GM18505 (cell line): ENCODE results near the gene SMCR8.
A peak's percentile ranks its signal among the peaks of the same experiment; 100 is the strongest.
"Not testable (repeated sequence)": the region's sequence is repeated elsewhere in the genome, so short reads cannot be mapped to it uniquely, and the experiment has no call there.

Experiments
- ATAC-seq: cut with Tn5 transposase; IDR thresholded peaks from one replicate; pipeline ENCODE4 v1.9.1; 2021; ENCODE audit not compliant: unreplicated experiment
- POLR2A ChIP-seq: IDR thresholded peaks from 4 replicates; pipeline ENCODE4 v1.6.1; 2011; ENCODE audit warnings: borderline replicate concordance; ENCODE audit not compliant: insufficient read depth, insufficient read length; ENCODE audit errors: extremely low read depth

The SMCR8 gene

DNA sequence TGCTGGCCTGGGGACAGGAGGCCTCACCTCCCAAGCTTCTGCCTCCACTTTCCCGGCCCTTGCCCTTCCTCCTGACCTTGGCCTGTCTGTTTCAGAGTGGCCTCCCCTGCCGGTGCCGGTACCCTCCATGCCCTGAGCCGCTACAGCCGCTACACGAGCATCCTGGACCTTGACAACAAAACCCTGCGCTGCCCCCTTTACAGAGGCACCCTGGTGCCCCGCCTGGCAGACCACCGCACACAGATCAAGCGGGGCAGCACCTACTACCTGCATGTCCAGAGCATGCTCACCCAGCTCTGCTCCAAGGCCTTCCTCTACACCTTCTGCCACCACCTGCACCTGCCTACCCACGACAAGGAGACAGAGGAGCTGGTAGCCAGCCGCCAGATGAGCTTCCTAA is 7.4 kb downstream of the SMCR8 start:
- no peak for TF ChIP-seq POLR2A
- ATAC-seq, result no peak

DNA sequence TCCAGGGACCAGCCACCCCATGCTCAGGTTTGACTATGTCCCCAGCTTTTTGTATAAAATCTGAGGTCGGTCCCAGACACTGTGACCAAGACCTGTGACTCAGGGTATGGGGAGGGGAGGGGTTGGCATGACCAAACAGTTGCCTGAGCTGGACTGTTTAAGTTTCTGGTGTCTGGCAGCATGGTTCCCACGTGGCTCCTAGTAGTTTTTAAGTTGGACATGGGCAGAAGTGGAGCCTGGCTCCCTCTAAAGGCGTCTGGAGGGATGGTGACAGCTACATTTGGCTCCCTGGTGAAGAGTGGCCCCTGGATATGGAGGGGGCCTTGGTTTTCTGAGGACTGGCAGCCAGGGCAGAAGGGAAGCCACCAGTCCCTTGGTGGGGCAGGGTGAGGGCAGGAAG is 7.9 kb downstream of the SMCR8 start:
- no peak for TF ChIP-seq POLR2A
- no peak for ATAC-seq

DNA sequence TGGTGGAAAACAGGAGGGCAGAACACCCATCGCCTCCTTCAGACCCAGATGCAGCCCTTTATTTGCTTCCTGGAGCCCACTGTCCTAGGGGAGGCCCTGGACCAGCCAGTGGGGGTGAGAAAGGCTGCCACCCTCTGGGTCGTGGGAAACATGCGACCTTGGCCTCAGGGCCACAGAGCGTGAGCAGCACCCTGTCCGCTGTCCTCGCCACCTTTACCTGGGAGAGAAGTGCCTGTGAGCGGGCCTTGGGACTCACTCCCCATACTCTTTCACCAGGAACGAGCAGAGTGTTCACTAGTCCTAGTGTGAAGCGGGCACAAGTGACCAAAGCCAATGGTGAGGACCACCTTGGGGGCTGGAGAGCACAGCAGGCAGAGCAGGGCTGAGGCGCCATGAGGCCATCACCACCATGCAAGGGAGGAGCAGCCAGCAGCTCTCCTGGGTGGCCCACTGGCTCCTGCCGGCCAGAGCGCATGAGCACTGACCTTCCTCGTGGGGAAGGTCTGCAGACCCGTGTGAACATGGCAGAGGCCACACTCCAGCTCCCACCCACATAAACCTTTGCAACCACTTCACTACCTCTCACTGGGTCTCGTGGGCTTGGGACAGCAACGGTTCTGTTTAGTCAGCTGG is 8.5 kb downstream of the SMCR8 start:
- no peak for ATAC-seq
- TF ChIP-seq POLR2A, result no peak

DNA sequence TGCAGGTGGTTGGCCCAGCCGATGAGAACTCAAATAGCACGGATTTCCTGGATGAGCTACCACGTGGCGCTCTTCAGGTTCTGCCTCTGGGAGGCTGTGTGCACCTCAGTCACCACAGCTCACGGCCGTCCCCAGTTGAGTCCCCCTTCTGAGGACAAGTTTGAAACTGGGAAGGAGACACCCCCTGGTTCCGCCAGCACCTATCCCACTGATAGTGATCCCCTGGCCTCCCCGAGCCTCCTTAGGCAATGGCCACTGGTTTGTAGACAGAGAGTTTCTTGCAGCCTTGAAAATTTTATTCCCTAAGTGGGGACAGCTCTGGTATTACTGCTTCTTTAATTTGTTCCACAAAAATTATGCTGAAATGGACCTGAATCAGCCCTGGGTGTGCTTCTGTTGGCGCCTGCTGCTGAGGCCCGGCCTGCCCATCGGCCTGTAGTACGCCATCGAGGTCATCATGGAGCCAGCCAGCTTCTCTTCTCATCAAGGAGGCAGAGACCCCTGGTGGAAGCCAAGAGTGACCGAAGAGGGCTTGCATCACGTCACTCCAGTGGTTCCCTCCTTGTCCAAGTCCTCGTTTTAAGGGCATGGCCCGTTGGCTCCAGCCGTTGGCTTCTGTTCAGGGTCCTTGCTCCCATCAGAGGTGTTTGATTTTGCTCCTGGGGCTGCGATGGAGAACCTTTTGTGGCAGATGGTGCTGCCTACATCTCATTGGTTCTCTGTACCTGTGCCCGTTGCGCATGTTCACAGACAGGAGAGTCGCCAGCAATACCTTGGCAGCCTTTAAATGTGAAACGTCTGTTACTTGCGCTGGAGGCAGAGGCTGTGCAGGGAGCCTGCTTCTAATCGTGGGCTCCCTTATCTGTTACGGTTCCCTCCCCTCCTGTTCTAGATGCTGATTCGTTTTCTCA is 9.3 kb downstream of the SMCR8 start:
- no peak for TF ChIP-seq POLR2A
- no peak for ATAC-seq

DNA sequence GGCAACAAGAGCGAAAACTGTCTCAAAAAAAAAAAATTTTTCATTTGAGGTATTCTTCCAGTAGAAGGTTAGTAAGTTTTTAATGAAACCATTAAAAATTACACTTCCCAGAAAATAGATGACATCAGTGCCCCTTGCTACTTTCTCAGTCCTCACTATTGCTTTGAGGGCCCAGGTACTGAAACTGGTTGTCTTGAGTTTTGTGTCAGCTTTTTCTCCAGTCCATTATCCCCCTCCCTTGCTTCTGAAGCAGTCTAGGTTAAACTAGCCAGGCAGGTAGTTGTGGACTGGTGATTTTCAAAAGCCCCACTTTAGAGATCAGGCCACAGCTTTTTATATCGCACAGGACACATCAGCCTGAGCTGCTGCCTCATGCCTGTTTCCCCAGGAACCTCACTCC is 10.9 kb downstream of the SMCR8 start:
- no peak for ATAC-seq
- TF ChIP-seq POLR2A, result no peak

DNA sequence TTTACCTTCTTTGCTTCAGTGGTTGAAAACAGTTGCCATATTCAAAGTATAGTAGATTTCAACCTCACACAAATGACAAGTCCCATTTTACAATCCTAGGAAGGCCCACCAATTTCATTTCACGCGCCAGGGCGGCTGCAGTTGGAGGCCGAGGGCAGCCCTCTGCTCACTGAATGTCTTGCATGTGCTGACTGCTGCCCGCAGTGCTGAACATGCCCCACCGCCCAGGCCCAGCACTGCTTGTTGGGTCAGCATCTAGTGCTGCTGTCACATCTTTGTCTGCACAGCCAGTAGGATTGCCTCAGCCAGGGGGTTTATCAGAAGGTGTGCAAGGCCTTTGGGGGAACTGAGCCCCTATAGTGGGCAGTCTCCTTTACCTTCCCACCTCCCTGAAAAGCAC is 11.5 kb downstream of the SMCR8 start:
- no peak for ATAC-seq
- TF ChIP-seq POLR2A, result no peak

DNA sequence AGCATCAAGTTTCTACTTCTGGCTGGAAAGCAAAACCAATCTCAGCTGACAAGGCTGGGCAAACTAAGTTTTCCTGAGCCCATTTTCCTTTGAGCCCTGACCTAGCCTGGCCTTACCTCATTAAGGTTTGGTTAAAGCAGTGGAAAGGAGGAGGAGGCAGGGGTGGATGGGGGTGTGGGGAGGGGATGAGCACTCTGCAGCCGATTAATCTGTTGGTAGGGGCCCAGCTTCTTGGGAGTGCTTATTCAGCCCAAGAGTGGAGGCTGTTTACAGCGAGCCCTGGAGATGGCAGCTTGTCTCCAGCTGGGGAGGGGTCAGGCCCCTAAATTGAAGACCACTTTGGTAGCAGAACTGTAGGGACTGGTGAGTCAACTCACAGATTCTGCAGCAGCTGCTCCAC is 12.0 kb downstream of the SMCR8 start:
- TF ChIP-seq POLR2A, result no peak
- no peak for ATAC-seq

DNA sequence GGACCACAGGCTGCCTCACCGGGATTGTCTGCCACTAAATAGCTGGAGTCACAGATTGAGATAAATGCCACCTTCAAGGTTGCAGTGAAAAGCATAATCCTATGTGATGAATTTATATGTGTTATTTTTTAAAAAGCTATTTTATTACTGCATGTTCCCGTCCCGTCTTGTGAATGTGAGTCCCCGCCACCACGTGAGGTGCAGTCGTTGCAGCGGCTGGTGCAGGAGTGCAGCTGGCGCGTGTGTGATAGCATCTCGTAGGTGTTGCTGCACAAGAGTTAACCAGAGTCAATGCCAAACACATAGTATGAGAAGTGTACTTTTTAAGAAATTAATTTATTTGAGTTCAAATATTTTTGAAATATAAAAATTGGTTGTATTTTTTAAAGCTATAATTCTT is 12.5 kb downstream of the SMCR8 start:
- TF ChIP-seq POLR2A, result no peak
- no peak for ATAC-seq

DNA sequence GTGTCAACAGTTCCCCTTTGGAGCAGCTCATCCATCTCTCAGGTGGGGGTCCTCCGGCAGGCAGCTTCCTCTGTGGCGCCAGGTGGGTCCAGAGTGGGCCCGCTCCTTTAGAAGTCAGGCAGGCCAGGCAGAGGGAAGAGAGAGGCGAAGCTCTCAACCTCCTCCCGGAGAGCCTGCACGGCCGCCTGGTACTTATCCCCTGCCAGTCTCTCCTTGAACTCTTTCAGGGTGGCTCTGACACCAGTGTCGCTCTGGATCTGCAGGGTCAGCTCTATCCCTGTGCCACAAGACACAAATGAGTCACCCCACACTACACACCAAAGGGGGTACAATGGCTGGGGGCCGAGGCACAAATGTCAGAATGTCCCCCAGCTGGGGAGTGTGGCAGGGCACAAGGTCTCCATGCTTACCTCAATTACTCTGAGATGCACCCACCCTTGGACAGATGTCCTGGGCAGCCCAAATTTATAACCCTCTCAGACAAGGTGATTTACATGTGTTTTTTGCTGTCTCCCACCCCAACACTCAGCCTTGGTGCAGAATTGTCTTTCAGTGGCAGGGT is 13.6 kb downstream of the SMCR8 start:
- no peak for ATAC-seq

DNA sequence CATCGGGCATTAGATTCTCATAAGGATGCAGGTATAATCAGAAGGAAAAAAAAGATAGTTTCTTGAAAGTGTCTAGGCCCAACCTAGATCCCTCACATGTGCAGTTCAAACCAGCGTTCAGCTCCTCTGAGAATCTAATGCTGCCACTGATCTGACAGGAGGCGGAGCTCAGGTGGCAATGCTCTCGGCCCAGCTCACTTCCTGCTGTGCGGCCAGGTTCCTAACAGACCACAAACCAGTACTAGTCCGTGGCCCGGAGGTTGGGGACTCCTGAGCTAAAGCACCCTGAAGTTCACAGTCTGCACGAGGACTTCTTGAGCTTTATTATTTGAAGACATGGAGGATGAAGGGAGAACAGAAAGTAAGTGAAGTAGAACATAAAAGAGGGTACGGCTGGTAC is 16.8 kb downstream of the SMCR8 start:
- no peak for TF ChIP-seq POLR2A

More for the DNA sequence above, 13.6 kb downstream of the SMCR8 start:
- TF ChIP-seq POLR2A, result no peak

DNA sequence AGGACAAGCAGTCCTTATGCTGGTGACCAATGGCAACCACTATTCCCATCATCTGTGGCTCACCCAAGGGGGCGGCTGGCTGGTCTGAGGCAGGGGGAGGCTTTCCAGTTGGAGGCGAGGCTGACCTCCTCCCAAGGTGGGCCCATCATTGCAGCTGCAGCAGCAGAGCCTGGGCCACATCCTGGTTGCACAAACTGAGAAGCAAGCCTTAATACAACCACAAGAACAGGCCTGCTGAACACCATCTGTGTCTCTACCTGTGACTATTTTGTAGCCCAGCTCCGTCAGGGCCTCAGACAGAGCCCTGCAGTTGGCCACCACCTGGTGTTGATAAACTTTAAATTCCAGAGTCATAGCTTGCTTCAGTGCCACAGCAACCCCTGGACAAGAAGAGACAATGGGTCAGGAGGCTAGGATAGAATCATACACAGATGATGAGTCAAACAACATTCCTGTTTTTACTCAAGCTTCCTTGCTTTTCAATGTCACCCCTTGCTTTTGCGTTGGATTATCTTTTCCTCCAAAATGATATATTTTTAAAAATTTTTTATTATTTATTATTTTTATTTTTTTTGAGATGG is 17.9 kb downstream of the SMCR8 start:
- peak; percentile 5 for TF ChIP-seq POLR2A
- no peak for ATAC-seq

More for the DNA sequence above, 16.8 kb downstream of the SMCR8 start:
- no peak for ATAC-seq

DNA sequence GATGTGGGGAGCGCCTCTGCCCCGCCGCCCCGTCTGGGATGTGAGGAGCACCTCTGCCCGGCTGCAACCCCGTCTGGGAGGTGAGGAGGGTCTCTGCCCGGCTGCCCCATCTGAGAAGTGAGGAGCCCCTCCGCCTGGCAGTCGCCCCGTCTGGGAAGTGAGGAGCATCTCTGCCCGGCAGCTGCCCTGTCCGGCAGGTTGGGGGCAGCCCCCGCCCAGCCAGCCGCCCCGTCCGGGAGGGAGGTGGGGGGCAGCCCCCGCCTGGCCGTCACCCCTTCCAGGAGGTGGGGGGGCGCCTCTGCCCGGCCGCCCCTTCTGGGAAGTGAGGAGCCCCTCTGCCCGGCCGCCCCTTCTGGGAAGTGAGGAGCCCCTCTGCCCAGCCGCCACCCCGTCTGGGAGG is 23.1 kb downstream of the SMCR8 start:
- ATAC-seq, result not testable (repeated sequence)

DNA sequence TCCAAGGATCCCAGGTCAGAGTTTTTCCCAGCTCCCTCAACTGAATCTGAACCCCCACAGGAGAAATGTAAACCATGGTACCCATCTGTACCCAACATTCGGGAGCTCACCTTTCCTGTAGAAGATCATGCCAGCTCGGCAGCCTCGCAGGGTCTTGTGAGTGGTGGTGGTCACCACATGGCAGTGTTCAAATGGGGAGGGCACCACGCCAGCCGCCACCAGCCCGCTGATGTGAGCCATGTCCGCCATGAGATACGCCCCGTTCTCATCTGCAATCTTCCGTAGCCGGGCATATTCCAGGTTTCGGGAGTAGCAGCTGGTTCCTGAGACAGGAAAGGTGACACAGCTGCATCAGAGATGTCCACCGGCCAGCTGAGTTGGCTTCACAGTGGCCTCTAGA is 24.8 kb downstream of the SMCR8 start:
- no peak for TF ChIP-seq POLR2A
- no peak for ATAC-seq

DNA sequence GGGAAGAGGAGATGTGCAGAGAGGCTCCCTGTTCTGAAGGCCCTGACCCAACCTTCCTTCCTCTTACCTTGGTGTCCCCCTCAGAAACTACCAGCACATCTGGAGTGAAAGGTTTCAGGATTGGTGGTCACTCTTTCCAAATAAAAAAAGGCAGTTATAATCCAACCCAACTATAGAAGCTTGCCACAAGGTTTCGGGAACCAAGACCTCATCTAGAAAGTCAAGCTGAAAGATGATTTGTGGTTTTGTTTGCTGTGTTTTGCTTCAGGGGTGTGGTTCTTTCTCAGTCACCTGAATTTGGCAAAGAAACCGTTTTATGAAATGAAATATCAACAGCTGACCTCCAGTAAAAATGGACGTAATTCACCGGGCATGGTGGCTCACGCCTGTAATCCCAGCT is 28.9 kb downstream of the SMCR8 start:
- TF ChIP-seq POLR2A, result no peak
- ATAC-seq, result no peak
